Upper lobe of right lung (tissue), 1 donor: ENCODE measurements around the gene SCP2. TPM values are rescaled to one million over a fixed set of nuclear protein-coding genes. Genes with fewer than 3 reads are reported as not detected.

ENCODE experiments used
- ATAC-seq: fragments of 200-7000 bp; cut with Tn5 transposase; one replicate; pipeline ENCODE4 v1.9.1; 2020; ENCODE audit warnings: mild to moderate bottlenecking, moderate library complexity
- DNase-seq: peaks from one replicate; pipeline ENCODE4 v3.0.0-alpha.2; 2020
- H3K27ac ChIP-seq: fragments of 200-600 bp; one replicate; pipeline ENCODE4 v1.8.0; 2022
- H3K27me3 ChIP-seq: fragments of 200-600 bp; one replicate; pipeline ENCODE4 v1.8.0; 2022; ENCODE audit warnings: mild to moderate bottlenecking
- H3K36me3 ChIP-seq: fragments of 200-600 bp; one replicate; pipeline ENCODE4 v1.8.0; 2022
- H3K4me1 ChIP-seq: fragments of 200-600 bp; one replicate; pipeline ENCODE4 v1.8.0; 2022
- H3K4me3 ChIP-seq: fragments of 200-600 bp; one replicate; pipeline ENCODE4 v1.8.0; 2022; ENCODE audit warnings: mild to moderate bottlenecking
- H3K9me3 ChIP-seq: fragments of 200-600 bp; one replicate; pipeline ENCODE4 v1.8.0; 2022
- intact Hi-C: fragments of 100-400 bp; cut with DNase I; formaldehyde crosslinking; loops from one replicate; pipeline ENCODE4 v1.11.0; 2022
- total RNA-seq: library from RNA; stranded (reverse); fragmentation: NEBNext Ultra II Directional; extraction: Animal tissue kit (Norgen Biotek cat#: 25700); gene quantifications from one replicate; pipeline ENCODE4 v1.2.1, GENCODE V29; 2021
- TF ChIP-seq, protein P1 (sequence below): fragments of 200-600 bp; IDR thresholded peaks from one replicate; pipeline ENCODE4 v1.8.0; 2022; ENCODE audit warnings: antibody characterized with exemption
- donor health status: DM: no; HTN: yes; CAD: no; lungs with severe emphysema.

SCP2 gene
- total RNA-seq, 1 donor from 2014 or later: 140 TPM

DNA sequence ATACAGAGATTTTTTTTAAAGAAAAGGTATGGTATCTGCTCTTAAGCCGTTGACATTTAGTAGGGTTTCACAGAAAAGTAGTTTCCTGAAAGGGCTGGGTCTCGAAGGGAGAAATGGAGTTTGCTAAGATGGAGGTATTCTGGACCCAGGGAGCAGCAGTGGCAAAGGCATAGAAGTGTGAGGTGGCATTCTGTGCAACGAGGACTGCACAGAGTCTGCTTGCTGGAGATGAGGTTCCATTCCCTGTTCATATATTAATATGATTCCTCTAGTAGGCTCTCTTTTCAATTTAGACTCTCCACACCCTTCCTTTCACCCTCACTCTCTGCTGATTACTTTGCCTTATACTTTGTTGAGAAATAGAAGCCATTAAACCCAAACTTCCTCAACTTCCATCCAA, 96.5 kb downstream of the SCP2 start:
- H3K4me1 ChIP-seq: peaks cover 3% of the 10 kb centered on the region
- H3K27me3 ChIP-seq: no peaks in the 10 kb centered on the region
- DNase-seq (no peak), ATAC-seq (no peak)
- H3K27ac ChIP-seq: no peak overlapping the region
- H3K4me3 ChIP-seq: no peak overlapping the region
- TF ChIP-seq, protein P1, sequence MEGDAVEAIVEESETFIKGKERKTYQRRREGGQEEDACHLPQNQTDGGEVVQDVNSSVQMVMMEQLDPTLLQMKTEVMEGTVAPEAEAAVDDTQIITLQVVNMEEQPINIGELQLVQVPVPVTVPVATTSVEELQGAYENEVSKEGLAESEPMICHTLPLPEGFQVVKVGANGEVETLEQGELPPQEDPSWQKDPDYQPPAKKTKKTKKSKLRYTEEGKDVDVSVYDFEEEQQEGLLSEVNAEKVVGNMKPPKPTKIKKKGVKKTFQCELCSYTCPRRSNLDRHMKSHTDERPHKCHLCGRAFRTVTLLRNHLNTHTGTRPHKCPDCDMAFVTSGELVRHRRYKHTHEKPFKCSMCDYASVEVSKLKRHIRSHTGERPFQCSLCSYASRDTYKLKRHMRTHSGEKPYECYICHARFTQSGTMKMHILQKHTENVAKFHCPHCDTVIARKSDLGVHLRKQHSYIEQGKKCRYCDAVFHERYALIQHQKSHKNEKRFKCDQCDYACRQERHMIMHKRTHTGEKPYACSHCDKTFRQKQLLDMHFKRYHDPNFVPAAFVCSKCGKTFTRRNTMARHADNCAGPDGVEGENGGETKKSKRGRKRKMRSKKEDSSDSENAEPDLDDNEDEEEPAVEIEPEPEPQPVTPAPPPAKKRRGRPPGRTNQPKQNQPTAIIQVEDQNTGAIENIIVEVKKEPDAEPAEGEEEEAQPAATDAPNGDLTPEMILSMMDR: no peak
- intact Hi-C loops: no loop called here
- H3K36me3 ChIP-seq: peaks cover under 1% of the 10 kb centered on the region
- H3K9me3 ChIP-seq: no peaks in the 10 kb centered on the region

DNA sequence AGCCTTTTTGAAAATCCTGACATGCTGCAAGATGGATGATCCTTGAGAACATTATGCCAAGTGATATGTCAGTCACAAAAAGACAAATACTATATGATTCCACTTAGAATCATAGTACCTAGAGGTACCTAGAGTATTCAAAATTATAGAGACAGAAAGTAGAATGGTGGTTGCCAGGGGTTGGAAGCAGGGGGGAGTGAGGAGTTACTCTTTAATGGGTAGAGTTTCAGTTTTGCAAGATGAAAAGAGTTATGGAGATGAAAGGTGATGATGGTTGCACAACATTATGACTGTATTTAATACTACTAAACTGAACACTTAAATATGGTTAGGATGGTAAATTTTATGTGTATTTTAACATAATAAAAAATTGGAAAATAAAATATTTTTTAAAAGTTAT, 97.0 kb downstream of the SCP2 start:
- TF ChIP-seq, protein P1: no peak
- Histone ChIP-seq H3K27ac (no peak overlapping the region), H3K4me1 (peaks cover 3% of the 10 kb centered on the region), H3K27me3 (no peaks in the 10 kb centered on the region), H3K36me3 (peaks cover 6% of the 10 kb centered on the region), H3K4me3 (no peak overlapping the region), H3K9me3 (no peaks in the 10 kb centered on the region)
- no peak for ATAC-seq
- intact Hi-C loops: no loop called here
- DNase-seq: no peak

DNA sequence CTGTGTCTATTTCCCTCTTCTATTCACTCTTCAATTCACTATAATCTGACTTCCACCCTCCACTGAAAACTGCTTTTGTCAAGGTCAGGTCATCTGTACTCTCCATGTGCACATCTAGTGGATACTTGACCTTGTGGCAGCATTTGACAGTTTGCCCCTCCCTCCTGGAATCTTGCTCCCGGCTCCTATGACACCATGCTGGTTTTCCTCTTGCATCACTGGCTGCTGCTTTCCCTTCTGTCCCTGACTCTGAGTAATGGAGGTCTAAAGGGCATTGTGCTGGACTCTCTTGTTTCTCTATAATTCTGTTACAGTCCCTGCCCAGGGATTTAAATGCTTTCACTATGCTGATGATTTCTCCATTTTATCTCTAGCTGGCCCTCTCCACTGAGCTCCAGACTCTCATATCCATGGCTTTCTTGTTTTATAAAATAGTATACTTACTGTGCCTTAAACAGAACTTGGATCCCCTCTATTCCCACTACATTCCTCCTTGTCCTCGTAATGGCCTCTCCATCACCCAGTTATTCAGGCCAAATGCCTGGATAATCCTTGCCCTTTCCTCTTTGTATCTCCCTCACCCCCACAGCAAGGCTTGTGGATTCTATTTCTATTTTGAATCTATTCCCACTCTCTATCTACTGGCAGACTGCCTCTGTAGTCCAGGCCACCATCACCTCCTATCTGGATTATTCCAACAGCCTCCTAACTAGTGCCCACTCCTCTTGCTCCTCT, 98.1 kb downstream of the SCP2 start:
- TF ChIP-seq, protein P1: no peak
- ATAC-seq (peak; percentile 89), DNase-seq (no peak)
- no peaks in the 10 kb centered on the region for H3K9me3 ChIP-seq
- H3K36me3 ChIP-seq: peaks cover 17% of the 10 kb centered on the region
- intact Hi-C loops: no loop called here
- no peaks in the 10 kb centered on the region for H3K27me3 ChIP-seq
- H3K4me3 ChIP-seq: no peak overlapping the region
- H3K27ac ChIP-seq: peak overlapping the region; percentile 20
- peaks cover 3% of the 10 kb centered on the region for H3K4me1 ChIP-seq

DNA sequence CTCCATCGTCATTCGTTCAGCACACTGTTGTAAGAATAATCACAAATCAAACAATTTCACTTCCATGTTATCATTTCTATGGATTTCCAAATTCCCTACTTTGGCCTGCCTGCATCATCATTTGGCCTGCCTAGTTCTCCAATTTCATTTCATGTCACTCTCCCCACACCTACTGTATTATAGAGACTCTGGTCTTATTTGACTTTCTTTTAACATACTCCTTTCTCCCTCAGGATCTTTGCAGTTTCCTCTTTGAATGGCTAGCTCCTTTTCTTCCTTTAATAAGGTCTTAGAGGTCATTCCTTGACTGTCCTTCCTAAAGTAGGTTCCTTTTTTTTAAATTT, 98.7 kb downstream of the SCP2 start:
- DNase-seq: no peak
- Histone ChIP-seq H3K36me3 (peaks cover 17% of the 10 kb centered on the region), H3K27me3 (no peaks in the 10 kb centered on the region), H3K4me3 (no peak overlapping the region), H3K9me3 (no peaks in the 10 kb centered on the region), H3K4me1 (peaks cover 3% of the 10 kb centered on the region), H3K27ac (peak overlapping the region; percentile 20)
- intact Hi-C loops: no loop called here
- no peak for ATAC-seq
- TF ChIP-seq, protein P1: no peak

DNA sequence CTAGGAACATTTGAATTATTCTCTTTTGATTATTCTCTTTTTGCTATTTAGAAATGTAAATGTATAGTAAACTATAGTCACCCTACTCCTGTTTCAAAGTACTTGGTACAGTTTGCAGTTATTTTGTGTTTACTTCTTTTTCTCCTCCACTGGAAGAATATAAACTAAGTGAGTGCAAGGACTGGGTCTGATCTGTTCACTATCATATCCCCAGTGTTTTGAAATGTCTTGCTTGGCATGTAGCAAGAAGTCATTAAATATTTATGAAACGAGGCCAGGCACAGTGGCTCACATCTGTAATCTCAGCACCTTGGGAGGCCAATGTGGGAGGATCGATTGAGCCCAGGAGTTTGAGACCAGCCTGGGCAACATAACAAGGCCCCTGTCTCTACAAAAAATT, 99.2 kb downstream of the SCP2 start:
- Histone ChIP-seq H3K4me1 (peaks cover 5% of the 10 kb centered on the region), H3K27me3 (no peaks in the 10 kb centered on the region), H3K36me3 (peaks cover 17% of the 10 kb centered on the region), H3K9me3 (no peaks in the 10 kb centered on the region), H3K27ac (no peak overlapping the region), H3K4me3 (no peak overlapping the region)
- no peak for ATAC-seq
- TF ChIP-seq, protein P1: no peak
- intact Hi-C loops: no loop called here
- DNase-seq: no peak

DNA sequence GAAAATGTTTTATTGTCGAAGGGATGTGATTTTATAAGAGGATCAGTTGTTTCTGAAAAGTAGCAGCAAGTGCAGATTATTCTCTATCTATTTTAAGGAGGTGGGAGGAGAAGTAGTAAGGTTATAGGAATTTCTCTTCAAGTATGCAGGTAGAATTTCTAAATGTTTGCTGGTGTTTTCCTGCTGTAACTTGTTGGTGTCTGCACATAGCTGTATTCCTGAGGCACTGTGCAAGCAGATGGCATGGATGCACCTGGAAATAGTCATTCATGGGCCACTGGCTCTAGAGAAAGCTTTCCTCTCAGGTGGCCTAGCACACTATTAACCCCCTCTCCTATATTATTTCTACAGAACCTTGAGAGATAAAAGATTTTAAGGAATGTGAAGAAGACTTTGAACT, 104.7 kb downstream of the SCP2 start:
- TF ChIP-seq, protein P1: no peak
- Histone ChIP-seq H3K9me3 (no peaks in the 10 kb centered on the region), H3K4me3 (no peak overlapping the region), H3K27ac (no peak overlapping the region), H3K27me3 (no peaks in the 10 kb centered on the region), H3K36me3 (peaks cover 24% of the 10 kb centered on the region), H3K4me1 (peaks cover 4% of the 10 kb centered on the region)
- DNase-seq (no peak), ATAC-seq (no peak)
- intact Hi-C loops: no loop called here
